Keratinocyte (primary cell): Measurements from ENCODE around the gene EN2. TPM values are rescaled to one million over a fixed set of nuclear protein-coding genes. Genes with fewer than 3 reads are reported as not detected.

Source experiments
- DNase-seq: peaks from one replicate; pipeline ENCODE4 v3.0.0-alpha.2; 2011; ENCODE audit warnings: low read depth, missing footprints, low spot score
- FAIRE-seq: peaks from 2 replicates; lab custom pipeline; 2011; peaks lifted over from hg19 to GRCh38; lab: Jason Lieb, UNC
- H2AFZ ChIP-seq: 2 replicates; pipeline ENCODE4 v1.6.0; 2012; ENCODE audit warnings: low read length, control low read depth, inconsistent platforms; ENCODE audit not compliant: control insufficient read depth
- H3K27ac ChIP-seq: 2 replicates; pipeline ENCODE4 v1.5.1; 2011; ENCODE audit warnings: low read length; ENCODE audit not compliant: control insufficient read depth, insufficient read depth
- H3K27me3 ChIP-seq: 3 replicates; pipeline ENCODE4 v1.6.0; 2011; ENCODE audit warnings: low read length; ENCODE audit not compliant: control insufficient read depth, insufficient read depth; ENCODE audit errors: extremely low read depth
- H3K36me3 ChIP-seq, 2 experiments: 2 replicates in 1 of 2; 3 replicates in 1 of 2; pipeline ENCODE4 v1.5.1; 2011; ENCODE audit warnings: low read length in 2 of 2, mild to moderate bottlenecking in 1 of 2; ENCODE audit not compliant: control insufficient read depth in 2 of 2, insufficient read depth in 2 of 2; ENCODE audit errors: extremely low read depth in 1 of 2
- H3K4me1 ChIP-seq: 3 replicates; pipeline ENCODE4 v1.5.1; 2011; ENCODE audit warnings: low read length; ENCODE audit not compliant: control insufficient read depth, insufficient read depth; ENCODE audit errors: extremely low read depth
- H3K4me2 ChIP-seq: 3 replicates; pipeline ENCODE4 v1.6.0; 2011; ENCODE audit warnings: low read depth, low read length; ENCODE audit not compliant: control insufficient read depth, insufficient read depth; ENCODE audit errors: extremely low read depth
- H3K4me3 ChIP-seq, 3 experiments: fragments of 200-600 bp in 1 of 3; sonication (generic) in 1 of 3; 2 replicates in 2 of 3; 3 replicates in 1 of 3; pipeline ENCODE4 v1.5.1; 2011 to 2016; ENCODE audit warnings: low read length in 3 of 3, mild to moderate bottlenecking in 3 of 3, control low read depth in 2 of 3, inconsistent platforms in 1 of 3, low read depth in 1 of 3, mixed read lengths in 1 of 3, mixed run types in 1 of 3, moderate library complexity in 1 of 3; ENCODE audit not compliant: control insufficient read depth in 2 of 3, insufficient read depth in 2 of 3; ENCODE audit errors: extremely low read depth in 1 of 3
- H3K79me2 ChIP-seq: 2 replicates; pipeline ENCODE4 v1.6.0; 2012; ENCODE audit warnings: low read length; ENCODE audit not compliant: control insufficient read depth, insufficient read depth
- H3K9ac ChIP-seq: 3 replicates; pipeline ENCODE4 v1.6.0; 2011; ENCODE audit warnings: low read length; ENCODE audit not compliant: control insufficient read depth, insufficient read depth; ENCODE audit errors: extremely low read depth
- H3K9me1 ChIP-seq: 3 replicates; pipeline ENCODE4 v1.6.0; 2011; ENCODE audit warnings: low read length; ENCODE audit not compliant: control insufficient read depth, insufficient read depth; ENCODE audit errors: extremely low read depth
- H3K9me3 ChIP-seq: 2 replicates; pipeline ENCODE4 v1.5.1; 2012; ENCODE audit warnings: low read depth, low read length; ENCODE audit not compliant: control insufficient read depth
- H4K20me1 ChIP-seq: 3 replicates; pipeline ENCODE4 v1.6.0; 2011; ENCODE audit warnings: low read length; ENCODE audit not compliant: control insufficient read depth, insufficient read depth; ENCODE audit errors: extremely low read depth
- CTCF ChIP-seq, 3 experiments: IDR thresholded peaks in 1 of 3; conservative IDR thresholded peaks in 1 of 3; optimal IDR thresholded peaks in 1 of 3; 2 replicates in 2 of 3; 3 replicates in 1 of 3; pipeline versions ENCODE3 to v1.5.1; 2011; ENCODE audit warnings: low read length in 3 of 3, mild to moderate bottlenecking in 3 of 3, moderate library complexity in 2 of 3, control low read depth in 1 of 3, inconsistent platforms in 1 of 3; ENCODE audit not compliant: insufficient read depth in 2 of 3; ENCODE audit errors: extremely low read depth in 1 of 3
- EZH2 ChIP-seq: IDR thresholded peaks from one replicate; pipeline ENCODE4 v1.6.1; 2012; ENCODE audit warnings: inconsistent platforms, mild to moderate bottlenecking, low read length, moderate library complexity
- dilution Hi-C: fragments of 300-500 bp; cut with MboI; formaldehyde crosslinking; loops from one replicate; pipeline ENCODE4 v1.7.0; 2020; ENCODE audit warnings: low sequenced_read_pairs; ENCODE audit not compliant: extremely low pct_ligation_motif_present
- polyA plus RNA-seq, 5 experiments: library from polyadenylated mRNA; depleted of rRNA in 3 of 5; stranded (reverse) in 3 of 5; stranded (forward) in 1 of 5; unstranded in 1 of 5; fragments of >200 nt; gene quantifications; 1 replicate in 1 of 5; 2 replicates in 3 of 5; 3 replicates in 1 of 5; pipeline versions ENCODE4 v1.2.1 to v1.2.3, GENCODE V29; 2011 to 2012; ENCODE audit warnings: missing spikeins in 2 of 5, low read depth in 1 of 5, low replicate concordance in 1 of 5

Gene EN2
- polyA plus RNA-seq, 1 donor (not counting 4 experiments of a cell fraction or from before 2014, with no cell fraction given) = 0.05 TPM

GRCh38 chr7:155435110-155435509 lies 22.8 kb upstream of the EN2 start:
- H3K4me1 ChIP-seq = no peaks in the 10 kb centered on the region
- no peak overlapping the region for H3K27ac ChIP-seq
- FAIRE-seq (no peak), DNase-seq (no peak)
- H4K20me1 ChIP-seq = no peaks in the 10 kb centered on the region
- H3K79me2 ChIP-seq = no peaks in the 10 kb centered on the region
- TF ChIP-seq EZH2 (no peak), CTCF (optimal IDR thresholded peaks at IDR 0.05 in 1 of 3, IDR thresholded peaks at IDR 0.05 in 1 of 3, conservative IDR thresholded peaks at IDR 0.05 in 1 of 3; ENCODE audit: extremely low read depth in 1 of 3, insufficient read depth in 2 of 3, low read length in 3 of 3) (no peak)
- H3K4me3 ChIP-seq = no peak overlapping the region
- no peaks in the 10 kb centered on the region for H3K36me3 ChIP-seq
- no peaks in the 10 kb centered on the region for H3K9me3 ChIP-seq
- H3K9me1 ChIP-seq = no peaks in the 10 kb centered on the region
- no peak overlapping the region for H2AFZ ChIP-seq
- no peak overlapping the region for H3K4me2 ChIP-seq
- dilution Hi-C loops = no loop called here
- no peak overlapping the region for H3K9ac ChIP-seq
- peaks cover 35% of the 10 kb centered on the region for H3K27me3 ChIP-seq

GRCh38 chr7:155437836-155438235 lies 20.1 kb upstream of the EN2 start:
- Histone ChIP-seq H3K4me1 (no peaks in the 10 kb centered on the region), H3K79me2 (no peaks in the 10 kb centered on the region), H2AFZ (no peak overlapping the region), H3K27me3 (peaks cover 26% of the 10 kb centered on the region), H3K4me3 (no peak overlapping the region), H4K20me1 (no peaks in the 10 kb centered on the region), H3K27ac (no peak overlapping the region), H3K36me3 (no peaks in the 10 kb centered on the region), H3K9me3 (no peaks in the 10 kb centered on the region), H3K9me1 (no peaks in the 10 kb centered on the region), H3K9ac (no peak overlapping the region), H3K4me2 (no peak overlapping the region)
- dilution Hi-C loops = no loop called here
- FAIRE-seq (no peak), DNase-seq (no peak)
- TF ChIP-seq CTCF (optimal IDR thresholded peaks at IDR 0.05 in 1 of 3, IDR thresholded peaks at IDR 0.05 in 1 of 3, conservative IDR thresholded peaks at IDR 0.05 in 1 of 3; ENCODE audit: extremely low read depth in 1 of 3, insufficient read depth in 2 of 3, low read length in 3 of 3) (no peak), EZH2 (no peak)
